Right atrium auricular region (tissue), 2 donors: ENCODE data around the gene KCNIP4. TPM values are rescaled to one million over a fixed set of nuclear protein-coding genes. Genes with fewer than 3 reads are reported as not detected.
"Not testable (repeated sequence)": the region's sequence is repeated elsewhere in the genome, so short reads cannot be mapped to it uniquely, and the experiment has no call there.

Experiments used
- DNase-seq: peaks from one replicate; pipeline ENCODE4 v3.0.0-alpha.2; 2019; ENCODE audit warnings: low spot score
- H3K27ac ChIP-seq, 2 donors: fragments of 200-600 bp; sonication (generic); 1 replicate in 1 of 2; 2 replicates in 1 of 2; pipeline ENCODE4 v1.5.1; 2016 to 2019
- H3K27me3 ChIP-seq, 2 donors: fragments of 200-600 bp; sonication (generic); one replicate each; pipeline versions ENCODE4 v1.5.1 to v1.6.0; 2017 to 2019
- H3K36me3 ChIP-seq: fragments of 200-600 bp; sonication (generic); one replicate; pipeline ENCODE4 v1.5.1; 2016
- H3K4me1 ChIP-seq, 2 donors: fragments of 200-600 bp; sonication (generic); one replicate each; pipeline versions ENCODE4 v1.5.1 to v1.6.0; 2017 to 2019
- H3K4me3 ChIP-seq, 2 donors: fragments of 200-600 bp; sonication (generic); 1 replicate in 1 of 2; 2 replicates in 1 of 2; pipeline ENCODE4 v1.5.1; 2017 to 2019; ENCODE audit warnings: mild to moderate bottlenecking in 1 of 2, moderate library complexity in 1 of 2
- H3K9me3 ChIP-seq, 2 donors: fragments of 200-600 bp; sonication (generic); one replicate each; pipeline ENCODE4 v1.5.1; 2019
- CTCF ChIP-seq, 2 donors: fragments of 200-600 bp; sonication (generic); IDR thresholded peaks; one replicate each; pipeline ENCODE4 v1.5.1; 2019; ENCODE audit warnings: antibody characterized with exemption in 2 of 2
- total RNA-seq, 2 donors: library from RNA; depleted of rRNA; stranded (reverse); fragments of >200 nt; gene quantifications; one replicate each; pipeline ENCODE4 v1.1.0, GENCODE V29; 2016

KCNIP4 gene
- total RNA-seq, 2 donors from 2014 or later, result not detected

- TF ChIP-seq CTCF (IDR thresholded peaks at IDR 0.05), result no peak
- no peak for DNase-seq
- H3K9me3 ChIP-seq, result no peaks in the 10 kb centered on the region
- no peaks in the 10 kb centered on the region for H3K27me3 ChIP-seq
- H3K4me1 ChIP-seq, result no peaks in the 10 kb centered on the region
- H3K27ac ChIP-seq, result no peak overlapping the region
- no peak overlapping the region for H3K4me3 ChIP-seq
- no peaks in the 10 kb centered on the region for H3K36me3 ChIP-seq
Observed at GRCh38 chr4:20761826-20762225, 1186.7 kb downstream of the KCNIP4 start.

DNA sequence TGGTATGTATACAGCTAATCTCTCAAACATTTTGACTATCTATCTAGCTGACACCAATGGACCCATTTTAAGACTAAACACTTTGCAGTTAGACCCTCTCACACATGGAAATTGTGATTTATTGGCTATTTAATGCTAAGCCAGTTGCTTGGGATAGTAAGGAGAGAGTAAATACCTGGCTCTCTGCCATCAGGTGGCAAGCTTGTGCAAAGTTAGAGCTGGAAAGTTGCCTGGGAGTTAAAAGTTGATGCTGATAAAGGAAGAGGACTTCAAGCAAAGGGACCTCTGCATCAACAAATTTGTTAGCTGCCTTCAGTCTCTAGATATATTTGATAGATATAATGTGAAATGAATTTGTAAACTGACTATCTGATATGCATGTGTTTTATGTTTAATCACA is 1187.2 kb downstream of the KCNIP4 start:
- Histone ChIP-seq H3K36me3 (no peaks in the 10 kb centered on the region), H3K27ac (no peak overlapping the region), H3K4me1 (no peaks in the 10 kb centered on the region), H3K4me3 (no peak overlapping the region), H3K27me3 (no peaks in the 10 kb centered on the region), H3K9me3 (no peaks in the 10 kb centered on the region)
- TF ChIP-seq CTCF (IDR thresholded peaks at IDR 0.05), result no peak
- no peak for DNase-seq

DNA sequence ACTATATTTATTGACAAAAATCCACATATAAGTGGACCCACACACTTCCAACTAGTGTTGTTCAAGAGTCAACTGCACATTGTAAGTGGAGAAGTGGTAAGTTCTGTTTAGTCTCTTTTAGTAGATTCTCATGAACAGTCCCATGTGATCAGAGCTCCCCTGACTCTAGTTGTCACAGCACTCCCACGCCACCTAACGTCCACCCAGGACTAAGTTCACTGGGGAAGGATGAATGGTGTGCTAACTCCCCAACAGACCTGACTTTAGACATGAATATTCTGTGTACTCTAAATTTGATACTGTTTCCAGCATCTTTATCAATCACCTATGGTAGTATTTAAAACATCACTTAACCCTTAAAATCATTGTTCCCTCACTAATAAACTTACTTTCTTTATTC is 1188.5 kb downstream of the KCNIP4 start:
- Histone ChIP-seq H3K4me1 (no peaks in the 10 kb centered on the region), H3K4me3 (no peak overlapping the region), H3K9me3 (no peaks in the 10 kb centered on the region), H3K27me3 (no peaks in the 10 kb centered on the region), H3K27ac (no peak overlapping the region), H3K36me3 (no peaks in the 10 kb centered on the region)
- no peak for TF ChIP-seq CTCF (IDR thresholded peaks at IDR 0.05)
- no peak for DNase-seq

DNA sequence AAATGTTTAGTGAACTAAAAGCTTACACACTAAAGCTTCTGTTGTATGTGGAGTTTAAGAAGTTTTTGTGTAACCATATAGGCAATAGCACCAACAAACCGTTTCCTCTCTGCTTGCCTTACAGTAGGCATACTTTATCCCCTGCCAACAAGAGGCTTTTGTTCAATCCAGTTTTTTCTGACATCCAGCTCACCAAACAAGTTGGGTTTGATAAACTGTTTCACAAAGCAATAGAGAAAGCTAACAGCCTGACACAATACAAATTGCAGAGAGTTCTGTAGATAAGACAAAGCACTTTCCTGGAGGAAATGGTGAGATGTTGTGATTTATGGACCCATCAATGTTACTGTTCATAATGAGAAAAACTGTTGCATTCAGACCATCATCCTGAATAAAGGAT is 1194.5 kb downstream of the KCNIP4 start:
- Histone ChIP-seq H3K4me3 (no peak overlapping the region), H3K36me3 (no peaks in the 10 kb centered on the region), H3K4me1 (no peaks in the 10 kb centered on the region), H3K27me3 (no peaks in the 10 kb centered on the region), H3K9me3 (no peaks in the 10 kb centered on the region), H3K27ac (no peak overlapping the region)
- no peak for TF ChIP-seq CTCF (IDR thresholded peaks at IDR 0.05)
- DNase-seq, result no peak

DNA sequence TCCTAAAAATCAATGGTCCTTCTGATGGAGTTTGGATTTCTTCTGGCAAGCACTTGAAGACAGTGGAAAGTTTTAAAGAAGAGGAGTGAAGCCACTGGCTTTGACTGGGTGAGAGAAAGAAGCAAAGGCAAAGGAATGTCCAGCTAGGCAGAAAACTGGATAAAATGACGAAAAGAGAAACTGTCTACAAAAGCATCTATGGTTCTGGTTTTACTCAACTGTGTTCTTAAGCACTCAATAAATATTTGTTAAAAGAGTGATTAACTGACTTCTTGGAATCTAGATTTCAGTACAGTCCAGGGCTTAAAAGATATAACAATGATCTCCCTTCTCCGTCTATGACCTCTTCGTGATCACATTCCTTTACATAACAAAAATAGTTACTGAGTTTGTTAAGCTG is 1195.9 kb downstream of the KCNIP4 start:
- Histone ChIP-seq H3K4me3 (no peak overlapping the region), H3K9me3 (no peaks in the 10 kb centered on the region), H3K27me3 (no peaks in the 10 kb centered on the region), H3K36me3 (no peaks in the 10 kb centered on the region), H3K27ac (no peak overlapping the region), H3K4me1 (no peaks in the 10 kb centered on the region)
- no peak for DNase-seq
- no peak for TF ChIP-seq CTCF (IDR thresholded peaks at IDR 0.05)

GRCh38 chr4:20746000-20746399 is 1202.6 kb downstream of the KCNIP4 start:
- not testable (repeated sequence) for H3K27me3 ChIP-seq, DNase-seq

More at GRCh38 chr4:20746000-20746399, 1202.6 kb downstream of the KCNIP4 start:
- H3K4me1 ChIP-seq, H3K27ac ChIP-seq, H3K4me3 ChIP-seq, H3K36me3 ChIP-seq: not testable (repeated sequence)
- H3K9me3 ChIP-seq, result peaks cover 0 to 15% of the 10 kb centered on the region in 2 donors
